MM.1S (cell line): ENCODE results near the gene ATP6AP1.

Experiments
- EZH2 ChIP-seq: fragments of 300-600 bp; sonication (generic); optimal IDR thresholded peaks from 2 replicates; pipeline ENCODE3; 2017; ENCODE audit warnings: low read depth, mild to moderate bottlenecking, antibody characterized with exemption, low read length, mixed read lengths
- TF ChIP-seq, protein P1 (sequence below): fragments of 300-600 bp; sonication (generic); IDR thresholded peaks from 2 replicates; pipeline ENCODE4 v1.5.1; 2016; ENCODE audit warnings: antibody characterized with exemption, low read length, mixed read lengths

DNA sequence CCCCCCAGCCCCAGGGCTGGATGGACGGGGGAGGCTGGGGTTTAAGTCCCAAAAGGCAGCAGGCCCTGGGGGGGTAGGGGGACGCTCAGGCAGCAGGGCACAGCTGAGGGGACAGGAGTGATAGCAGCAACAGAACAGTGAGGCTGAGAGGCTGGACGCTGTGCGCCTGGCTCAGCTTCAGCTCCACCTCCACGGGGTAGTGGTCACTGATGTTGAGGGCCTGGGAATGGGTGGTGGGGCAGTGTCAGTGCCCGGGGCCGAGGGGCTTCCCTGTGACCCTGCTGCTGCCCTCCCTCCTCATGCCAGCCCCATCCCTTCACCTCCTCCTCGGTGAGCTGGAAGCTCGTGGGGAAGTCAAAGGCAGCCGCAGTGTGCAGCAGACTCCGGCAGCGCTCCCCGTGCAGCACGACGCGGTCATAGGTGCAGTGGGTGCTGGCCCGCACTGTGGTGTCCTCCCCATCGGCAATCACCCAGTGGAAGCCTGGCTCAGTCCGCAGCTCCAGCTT is 25.8 kb upstream of the ATP6AP1 start:
- no peak for TF ChIP-seq EZH2
- TF ChIP-seq, protein P1, sequence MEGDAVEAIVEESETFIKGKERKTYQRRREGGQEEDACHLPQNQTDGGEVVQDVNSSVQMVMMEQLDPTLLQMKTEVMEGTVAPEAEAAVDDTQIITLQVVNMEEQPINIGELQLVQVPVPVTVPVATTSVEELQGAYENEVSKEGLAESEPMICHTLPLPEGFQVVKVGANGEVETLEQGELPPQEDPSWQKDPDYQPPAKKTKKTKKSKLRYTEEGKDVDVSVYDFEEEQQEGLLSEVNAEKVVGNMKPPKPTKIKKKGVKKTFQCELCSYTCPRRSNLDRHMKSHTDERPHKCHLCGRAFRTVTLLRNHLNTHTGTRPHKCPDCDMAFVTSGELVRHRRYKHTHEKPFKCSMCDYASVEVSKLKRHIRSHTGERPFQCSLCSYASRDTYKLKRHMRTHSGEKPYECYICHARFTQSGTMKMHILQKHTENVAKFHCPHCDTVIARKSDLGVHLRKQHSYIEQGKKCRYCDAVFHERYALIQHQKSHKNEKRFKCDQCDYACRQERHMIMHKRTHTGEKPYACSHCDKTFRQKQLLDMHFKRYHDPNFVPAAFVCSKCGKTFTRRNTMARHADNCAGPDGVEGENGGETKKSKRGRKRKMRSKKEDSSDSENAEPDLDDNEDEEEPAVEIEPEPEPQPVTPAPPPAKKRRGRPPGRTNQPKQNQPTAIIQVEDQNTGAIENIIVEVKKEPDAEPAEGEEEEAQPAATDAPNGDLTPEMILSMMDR = no peak
